Brain microvascular endothelial cell (primary cell): ENCODE measurements around the gene RNMT.
"Not testable (repeated sequence)": the region's sequence is repeated elsewhere in the genome, so short reads cannot be mapped to it uniquely, and the experiment has no call there.

Experiments used
- DNase-seq: peaks from one replicate; pipeline ENCODE4 v3.0.0-alpha.2; 2020
- H3K27ac ChIP-seq: fragments of 250-450 bp; sonication (Bioruptor Pico); 2 replicates; pipeline ENCODE4 v1.5.1; 2020; ENCODE audit warnings: mild to moderate bottlenecking, moderate library complexity
- H3K27me3 ChIP-seq: fragments of 250-450 bp; sonication (Bioruptor Pico); replicated peaks from 2 replicates; pipeline ENCODE4 v1.5.1; 2020; ENCODE audit warnings: mild to moderate bottlenecking
- H3K36me3 ChIP-seq: fragments of 250-450 bp; sonication (Bioruptor Pico); replicated peaks from 2 replicates; pipeline ENCODE4 v1.5.1; 2020; ENCODE audit warnings: mild to moderate bottlenecking
- H3K4me3 ChIP-seq: 2 replicates; pipeline ENCODE4 v1.5.1; 2011; ENCODE audit warnings: low read depth, mild to moderate bottlenecking, control low read depth, low read length, moderate library complexity
- CTCF ChIP-seq: IDR thresholded peaks from 2 replicates; pipeline ENCODE4 v1.5.1; 2011; ENCODE audit warnings: low read depth, mild to moderate bottlenecking, moderate library complexity, low read length, control low read depth, inconsistent platforms; ENCODE audit errors: missing control alignments
- in situ Hi-C: cut with HindIII; loops from 2 replicates; pipeline ENCODE4 v1.10.0; 2017; ENCODE audit warnings: low sequenced_read_pairs, low pct_ligation_motif_present

The RNMT gene

GRCh38 chr18:13726232-13726971, at the start of gene RNMT, which contains the start of gene FAM210A:
TSS of gene RNMT (plus strand) at chr18:13726673. CDS start at chr18:13731518, 4,845 bp downstream.
TSS of gene FAM210A (minus strand) at chr18:13726558. CDS start at chr18:13682077, 44,481 bp downstream.
- Histone ChIP-seq H3K36me3 (no peaks in the 10 kb centered on the region), H3K4me3 (peak within 1 kb of the TSS; percentile 97), H3K27ac (peak within 1 kb of the TSS; percentile 89), H3K27me3 (no peaks in the 10 kb centered on the region)
- no peak for TF ChIP-seq CTCF
- in situ Hi-C loops: no loop called here
- DNase-seq: peak; percentile 92

GRCh38 chr18:13677350-13677749, 49.1 kb upstream of the RNMT start:
- H3K27me3 ChIP-seq, H3K27ac ChIP-seq, H3K36me3 ChIP-seq, DNase-seq, in situ Hi-C loops, H3K4me3 ChIP-seq: not testable (repeated sequence)

DNA sequence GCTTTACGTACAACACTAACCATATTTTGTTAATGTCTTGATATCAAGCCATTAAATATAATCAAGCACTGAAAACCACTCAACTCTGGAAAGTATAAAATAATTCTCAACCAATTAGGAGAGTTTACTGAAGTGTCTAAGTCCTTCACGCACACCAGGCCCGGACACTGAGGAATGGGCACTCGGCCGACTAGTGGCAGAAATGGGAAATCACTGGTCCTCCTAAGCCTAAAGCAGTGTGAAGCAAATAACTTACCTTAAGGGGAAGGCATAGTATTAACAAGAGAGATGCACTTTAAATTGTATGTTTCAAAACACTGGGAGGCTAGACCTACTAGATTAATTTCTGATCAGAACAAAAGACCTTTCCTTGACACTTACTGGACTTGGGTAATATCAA, 45.9 kb upstream of the RNMT start:
- in situ Hi-C loops: no loop called here
- H3K27ac ChIP-seq: no peak overlapping the region
- H3K4me3 ChIP-seq: no peak overlapping the region
- H3K27me3 ChIP-seq: no peaks in the 10 kb centered on the region
- no peaks in the 10 kb centered on the region for H3K36me3 ChIP-seq
- peak; percentile 60 for TF ChIP-seq CTCF
- DNase-seq: no peak

GRCh38 chr18:13681701-13682100, 44.8 kb upstream of the RNMT start:
- Histone ChIP-seq H3K4me3 (no peak overlapping the region), H3K36me3 (no peaks in the 10 kb centered on the region), H3K27ac (no peak overlapping the region), H3K27me3 (no peaks in the 10 kb centered on the region)
- no peak for DNase-seq
- no peak for TF ChIP-seq CTCF
- in situ Hi-C loops: no loop called here

DNA sequence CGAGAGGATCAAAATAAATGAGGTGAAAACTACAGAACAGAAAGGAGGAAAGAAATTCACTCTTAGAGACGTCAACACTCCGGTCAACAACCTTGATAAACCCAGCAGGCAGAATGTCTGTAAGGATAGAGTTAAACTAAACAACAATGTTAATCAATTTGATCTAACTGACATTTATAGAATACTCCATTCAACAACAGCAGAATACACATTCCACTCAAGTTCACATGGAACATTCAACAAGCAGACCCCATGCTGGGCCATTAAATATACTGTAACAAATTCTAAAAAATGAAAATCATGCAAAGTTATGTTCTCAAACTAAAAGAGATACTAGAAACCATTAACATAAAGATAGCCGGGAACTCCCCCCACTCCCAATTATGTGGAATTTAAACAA, 41.9 kb upstream of the RNMT start:
- H3K36me3 ChIP-seq: no peaks in the 10 kb centered on the region
- DNase-seq: no peak
- H3K27me3 ChIP-seq: no peaks in the 10 kb centered on the region
- in situ Hi-C loops: no loop called here
- H3K4me3 ChIP-seq: no peak overlapping the region
- TF ChIP-seq CTCF: no peak
- H3K27ac ChIP-seq: no peak overlapping the region

DNA sequence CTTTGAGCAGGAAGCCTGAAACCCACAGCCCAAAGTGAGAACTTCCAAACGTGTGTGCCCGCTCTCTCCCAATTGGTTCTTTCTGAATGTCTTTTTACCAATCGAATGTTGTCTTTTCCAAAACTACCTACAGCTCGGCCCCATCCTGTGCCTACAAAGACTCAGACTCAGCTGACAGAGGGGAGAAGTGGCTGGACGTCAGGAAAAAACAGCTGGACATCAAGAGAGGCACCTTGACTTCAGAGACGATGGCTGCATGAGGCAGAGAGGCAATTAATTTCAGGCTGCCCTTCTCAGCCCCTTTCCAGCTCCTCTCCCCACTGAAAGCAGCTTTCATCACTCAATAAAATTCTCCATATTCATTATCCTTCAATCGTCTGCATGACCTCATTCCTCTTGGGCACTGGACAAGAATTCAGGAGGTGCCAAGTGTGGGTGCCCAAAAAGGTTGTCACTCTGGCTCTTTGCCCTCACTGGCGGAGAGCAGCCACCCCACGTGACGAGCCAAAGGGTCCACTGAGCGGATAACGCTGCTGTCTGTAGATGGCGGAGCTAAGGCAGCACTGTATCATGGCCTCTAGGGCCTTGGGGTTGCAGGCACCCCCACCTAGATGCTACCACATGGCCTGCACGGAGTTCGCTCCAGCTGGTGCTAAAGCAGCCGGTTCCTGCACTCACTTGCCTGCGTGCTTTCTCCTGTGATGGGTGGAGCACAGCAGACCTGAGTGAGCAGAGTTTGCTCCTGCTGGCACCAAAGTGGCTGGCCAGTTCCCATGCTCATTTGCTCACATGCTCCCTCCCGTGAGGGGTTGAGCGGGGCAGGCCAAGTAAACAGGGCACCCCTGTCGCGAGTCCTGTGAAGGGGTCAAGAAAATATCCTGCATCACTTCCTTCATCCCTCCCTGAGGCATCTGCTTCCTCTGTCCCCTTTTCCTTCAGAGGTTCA, 38.0 kb upstream of the RNMT start:
- no peak for DNase-seq
- TF ChIP-seq CTCF: no peak
- no peaks in the 10 kb centered on the region for H3K27me3 ChIP-seq
- H3K4me3 ChIP-seq: no peak overlapping the region
- no peak overlapping the region for H3K27ac ChIP-seq
- H3K36me3 ChIP-seq: no peaks in the 10 kb centered on the region
- in situ Hi-C loops: no loop called here

- H3K27me3 ChIP-seq, H3K36me3 ChIP-seq, H3K27ac ChIP-seq, H3K4me3 ChIP-seq, in situ Hi-C loops, DNase-seq: not testable (repeated sequence)
Measured at GRCh38 chr18:13690060-13690459, 36.4 kb upstream of the RNMT start.

DNA sequence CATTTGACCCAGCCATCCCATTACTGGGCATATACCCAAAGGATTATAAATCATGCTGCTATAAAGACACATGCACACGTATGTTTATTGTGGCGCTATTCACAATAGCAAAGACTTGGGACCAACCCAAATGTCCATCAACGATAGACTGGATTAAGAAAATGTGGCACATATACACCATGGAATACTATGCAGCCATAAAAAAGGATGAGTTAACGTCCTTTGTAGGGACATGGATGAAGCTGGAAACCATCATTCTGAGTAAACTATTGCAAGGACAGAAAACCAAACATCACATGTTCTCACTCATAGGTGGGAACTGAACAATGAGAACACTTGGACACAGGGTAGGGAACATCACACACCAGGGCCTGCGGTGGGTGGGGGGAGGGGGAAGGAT, 31.1 kb upstream of the RNMT start:
- H3K36me3 ChIP-seq, H3K4me3 ChIP-seq, in situ Hi-C loops, DNase-seq, H3K27me3 ChIP-seq, H3K27ac ChIP-seq: not testable (repeated sequence)
